DOHH2 (cell line): ENCODE measurements around the gene HACD2.

Experiments
- H3F3A ChIP-seq: fragments of 200-600 bp; sonication (generic), shearing (Covaris generic); 2 replicates; pipeline ENCODE4 v1.6.0; 2016; ENCODE audit warnings: antibody characterized with exemption, mild to moderate bottlenecking; ENCODE audit not compliant: control insufficient read depth, insufficient read depth
- H3K27ac ChIP-seq: fragments of 200-600 bp; sonication (generic); 2 replicates; pipeline ENCODE4 v1.5.1; 2014; ENCODE audit warnings: low read depth, mild to moderate bottlenecking, low read length, moderate library complexity
- H3K27me3 ChIP-seq: fragments of 200-600 bp; sonication (generic); 2 replicates; pipeline ENCODE4 v1.6.1; 2014; ENCODE audit warnings: mild to moderate bottlenecking, low read length, mixed read lengths; ENCODE audit not compliant: control insufficient read depth
- H3K36me3 ChIP-seq: fragments of 200-600 bp; sonication (generic); 2 replicates; pipeline ENCODE4 v1.6.1; 2014; ENCODE audit warnings: mild to moderate bottlenecking, low read length, moderate library complexity, mixed read lengths; ENCODE audit not compliant: control insufficient read depth
- H3K4me1 ChIP-seq: fragments of 200-600 bp; sonication (generic); 2 replicates; pipeline ENCODE4 v1.6.1; 2014; ENCODE audit warnings: mild to moderate bottlenecking, low read length, mixed read lengths; ENCODE audit not compliant: control insufficient read depth
- H3K4me2 ChIP-seq: fragments of 200-600 bp; sonication (generic); 2 replicates; pipeline ENCODE4 v1.6.0; 2014; ENCODE audit warnings: mild to moderate bottlenecking, low read length, moderate library complexity
- H3K4me3 ChIP-seq: fragments of 200-600 bp; sonication (generic); 2 replicates; pipeline ENCODE4 v1.5.1; 2014; ENCODE audit warnings: mild to moderate bottlenecking, low read length, mixed read lengths
- H3K79me2 ChIP-seq: fragments of 200-600 bp; sonication (generic); 2 replicates; pipeline ENCODE4 v1.6.1; 2014; ENCODE audit warnings: mild to moderate bottlenecking, low read length, mixed read lengths; ENCODE audit not compliant: control insufficient read depth
- H3K9me2 ChIP-seq: fragments of 200-600 bp; sonication (generic); replicated peaks from 2 replicates; pipeline ENCODE4 v1.6.1; 2014; ENCODE audit warnings: mild to moderate bottlenecking, low read length, mixed read lengths; ENCODE audit not compliant: control insufficient read depth
- H3K9me3 ChIP-seq: fragments of 200-600 bp; sonication (generic); 2 replicates; pipeline ENCODE4 v1.6.1; 2014; ENCODE audit warnings: antibody characterized with exemption, low read length, mixed read lengths; ENCODE audit not compliant: control insufficient read depth, insufficient read depth
- H4K20me1 ChIP-seq: fragments of 200-600 bp; sonication (generic); 2 replicates; pipeline ENCODE4 v1.6.0; 2014; ENCODE audit warnings: low read depth, mild to moderate bottlenecking, antibody characterized with exemption, low read length, moderate library complexity; ENCODE audit not compliant: control insufficient read depth, insufficient read depth
- CTCF ChIP-seq: fragments of 200-600 bp; sonication (generic); IDR thresholded peaks from one replicate; pipeline ENCODE4 v1.5.1; 2014; ENCODE audit warnings: antibody characterized with exemption, mild to moderate bottlenecking, low read depth, low read length; ENCODE audit not compliant: poor library complexity, severe bottlenecking
- EZH2phosphoT487 ChIP-seq: fragments of 200-600 bp; sonication (generic); IDR thresholded peaks from 2 replicates; pipeline ENCODE4 v1.6.1; 2017; ENCODE audit warnings: borderline replicate concordance, mild to moderate bottlenecking, antibody characterized with exemption, low read length, moderate library complexity, mixed read lengths

HACD2 gene

GRCh38 chr3:123546133-123546755 lies 38.6 kb downstream of the HACD2 start:
- peaks cover 5% of the 10 kb centered on the region; the same call in 1 of the 2 replicates for H3K36me3 ChIP-seq
- H3K4me1 ChIP-seq, result no peaks in the 10 kb centered on the region
- H3K9me3 ChIP-seq, result no peaks in the 10 kb centered on the region
- no peaks in the 10 kb centered on the region for H3K9me2 ChIP-seq
- TF ChIP-seq EZH2phosphoT487 (no peak), CTCF (no peak)
- H3K4me3 ChIP-seq, result no peak overlapping the region
- no peaks in the 10 kb centered on the region for H3K79me2 ChIP-seq
- no peak overlapping the region for H3K4me2 ChIP-seq
- no peaks in the 10 kb centered on the region for H3F3A ChIP-seq
- no peaks in the 10 kb centered on the region for H3K27me3 ChIP-seq
- no peaks in the 10 kb centered on the region; the same call in 1 of the 2 replicates for H4K20me1 ChIP-seq
- H3K27ac ChIP-seq, result no peak overlapping the region

GRCh38 chr3:123543950-123544349 lies 40.9 kb downstream of the HACD2 start:
- Histone ChIP-seq H3K27me3 (no peaks in the 10 kb centered on the region), H3K4me2 (no peak overlapping the region), H3K9me3 (no peaks in the 10 kb centered on the region), H4K20me1 (no peaks in the 10 kb centered on the region), H3K4me3 (no peak overlapping the region), H3K4me1 (no peaks in the 10 kb centered on the region), H3K27ac (no peak overlapping the region), H3K9me2 (no peaks in the 10 kb centered on the region), H3F3A (no peaks in the 10 kb centered on the region), H3K79me2 (no peaks in the 10 kb centered on the region), H3K36me3 (no peaks in the 10 kb centered on the region)
- no peak for TF ChIP-seq CTCF
- no peak for TF ChIP-seq EZH2phosphoT487

- Histone ChIP-seq H3K27ac (no peak overlapping the region), H3F3A (no peaks in the 10 kb centered on the region), H3K9me2 (no peaks in the 10 kb centered on the region), H3K4me3 (no peak overlapping the region), H3K4me1 (no peaks in the 10 kb centered on the region), H3K79me2 (no peaks in the 10 kb centered on the region), H3K4me2 (no peak overlapping the region), H4K20me1 (no peaks in the 10 kb centered on the region), H3K9me3 (no peaks in the 10 kb centered on the region), H3K36me3 (no peaks in the 10 kb centered on the region), H3K27me3 (no peaks in the 10 kb centered on the region)
- TF ChIP-seq CTCF (no peak), EZH2phosphoT487 (no peak)
Observed at GRCh38 chr3:123540285-123540684, 44.6 kb downstream of the HACD2 start.
